ENCODE measurements around the gene TOLLIP.
A peak's percentile ranks its signal among the peaks of the same experiment; 100 is the strongest.

The TOLLIP gene

GRCh38 chr11:1298695-1299492 is 10.5 kb downstream of the TOLLIP start:
- DNase-seq (ENCODE audit: low read depth in 1 of 2, low spot score in 1 of 2) = peak; percentile 71 to 97
- no peak overlapping the region for H3K4me3 ChIP-seq (replicated peaks; ENCODE audit: insufficient read depth, low read length)
- no peaks in the 10 kb centered on the region for H3K27me3 ChIP-seq (ENCODE audit: insufficient read depth, poor library complexity, severe bottlenecking)
- TF ChIP-seq REST (IDR thresholded peaks at IDR 0.05; ENCODE audit: insufficient replicate concordance, low read depth) = peak; percentile 63
- TF ChIP-seq, protein P1, sequence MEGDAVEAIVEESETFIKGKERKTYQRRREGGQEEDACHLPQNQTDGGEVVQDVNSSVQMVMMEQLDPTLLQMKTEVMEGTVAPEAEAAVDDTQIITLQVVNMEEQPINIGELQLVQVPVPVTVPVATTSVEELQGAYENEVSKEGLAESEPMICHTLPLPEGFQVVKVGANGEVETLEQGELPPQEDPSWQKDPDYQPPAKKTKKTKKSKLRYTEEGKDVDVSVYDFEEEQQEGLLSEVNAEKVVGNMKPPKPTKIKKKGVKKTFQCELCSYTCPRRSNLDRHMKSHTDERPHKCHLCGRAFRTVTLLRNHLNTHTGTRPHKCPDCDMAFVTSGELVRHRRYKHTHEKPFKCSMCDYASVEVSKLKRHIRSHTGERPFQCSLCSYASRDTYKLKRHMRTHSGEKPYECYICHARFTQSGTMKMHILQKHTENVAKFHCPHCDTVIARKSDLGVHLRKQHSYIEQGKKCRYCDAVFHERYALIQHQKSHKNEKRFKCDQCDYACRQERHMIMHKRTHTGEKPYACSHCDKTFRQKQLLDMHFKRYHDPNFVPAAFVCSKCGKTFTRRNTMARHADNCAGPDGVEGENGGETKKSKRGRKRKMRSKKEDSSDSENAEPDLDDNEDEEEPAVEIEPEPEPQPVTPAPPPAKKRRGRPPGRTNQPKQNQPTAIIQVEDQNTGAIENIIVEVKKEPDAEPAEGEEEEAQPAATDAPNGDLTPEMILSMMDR (IDR thresholded peaks at IDR 0.05; ENCODE audit: insufficient read depth, low read length) = no peak
- H3K27ac ChIP-seq (replicated peaks) = no peak overlapping the region

DNA sequence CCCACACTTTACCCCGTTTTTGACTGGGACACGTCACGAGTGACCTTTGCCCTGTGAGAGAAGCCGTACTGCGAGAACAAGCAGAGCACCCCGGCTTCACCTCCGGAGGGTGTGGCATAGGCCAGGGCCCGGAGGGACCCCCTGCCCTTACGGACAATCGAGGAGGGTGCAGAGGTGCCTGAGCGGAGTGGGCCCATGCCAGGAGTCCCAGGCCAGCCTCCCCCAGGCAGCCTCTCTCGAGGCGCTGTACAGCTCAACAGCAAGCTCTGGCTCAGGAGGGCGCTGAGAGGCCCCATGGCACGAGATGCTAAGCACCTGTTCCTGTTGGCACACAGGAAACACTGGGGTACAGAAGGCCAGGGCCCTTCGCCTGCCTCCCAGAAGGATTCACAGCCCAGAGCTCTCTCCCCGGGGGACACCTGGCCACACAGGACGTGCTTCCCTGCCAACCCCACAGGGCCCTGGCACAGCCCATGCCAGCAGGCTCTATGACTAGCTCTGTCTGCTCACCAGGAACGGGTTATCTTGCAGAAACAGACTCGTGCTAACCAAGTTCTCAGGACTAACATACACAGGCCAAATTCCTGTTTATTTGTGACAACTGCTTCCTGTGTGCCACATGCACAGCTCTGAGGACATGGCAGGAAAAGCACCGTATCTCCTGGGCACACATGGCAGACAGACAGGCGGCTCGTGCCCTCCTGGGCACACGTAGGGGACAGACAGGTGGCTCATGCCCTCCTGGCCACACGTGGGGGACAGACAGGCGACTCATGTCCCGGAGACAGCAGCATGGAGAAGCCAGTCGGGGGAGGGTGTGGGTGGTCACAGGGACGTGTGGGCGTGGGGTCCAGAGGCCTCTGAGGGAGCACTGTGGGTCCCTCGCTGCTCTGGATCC is 11.6 kb downstream of the TOLLIP start:
- TF ChIP-seq, protein P1 (IDR thresholded peaks at IDR 0.05; ENCODE audit: insufficient read depth, low read length) = no peak
- no peak for TF ChIP-seq GABPA (IDR thresholded peaks at IDR 0.05; ENCODE audit: low read depth)
- TF ChIP-seq POLR2AphosphoS5 (IDR thresholded peaks at IDR 0.05; ENCODE audit: low read depth) = no peak
- no peak for TF ChIP-seq SPI1 (IDR thresholded peaks at IDR 0.05; ENCODE audit: borderline replicate concordance, low read depth)
- no peak for TF ChIP-seq REST (IDR thresholded peaks at IDR 0.05; ENCODE audit: insufficient replicate concordance, low read depth)
- no peak for DNase-seq (ENCODE audit: low read depth in 1 of 2, low spot score in 1 of 2)
- Histone ChIP-seq H3K4me3 (replicated peaks; ENCODE audit: insufficient read depth, low read length) (no peak overlapping the region), H3K27me3 (ENCODE audit: insufficient read depth, poor library complexity, severe bottlenecking) (no peaks in the 10 kb centered on the region), H3K27ac (replicated peaks) (no peak overlapping the region)

DNA sequence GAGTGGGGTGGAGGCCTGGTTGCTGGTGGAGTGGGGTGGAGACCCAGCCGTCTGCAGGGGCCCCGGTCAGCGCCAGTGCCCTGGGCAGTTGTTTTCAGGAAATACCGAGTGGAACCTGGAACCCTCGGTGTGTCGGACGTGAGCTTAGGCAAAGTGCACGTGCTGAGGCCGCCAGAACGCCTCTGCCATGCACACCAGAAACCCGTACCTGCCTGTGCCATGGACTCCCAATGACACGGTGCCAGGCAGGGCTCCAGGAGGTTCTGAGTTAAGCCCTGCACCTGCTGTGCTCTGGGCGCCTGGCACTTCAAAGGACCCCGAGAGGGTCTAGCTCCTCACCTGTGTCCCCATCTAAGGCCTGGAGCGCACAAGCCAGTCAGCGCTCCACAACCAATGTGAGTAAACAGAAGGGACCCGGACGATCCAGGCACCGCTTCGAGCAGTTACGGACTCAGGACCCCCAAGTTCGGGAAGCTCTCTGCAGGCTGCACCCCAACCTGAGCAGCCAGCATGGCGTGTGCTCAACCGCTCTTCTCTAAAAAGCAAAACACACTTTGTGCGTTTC is 12.3 kb downstream of the TOLLIP start:
- Histone ChIP-seq H3K27ac (replicated peaks) (no peak overlapping the region), H3K27me3 (ENCODE audit: insufficient read depth, poor library complexity, severe bottlenecking) (no peaks in the 10 kb centered on the region), H3K4me3 (replicated peaks; ENCODE audit: insufficient read depth, low read length) (no peak overlapping the region)
- no peak for DNase-seq (ENCODE audit: low read depth in 1 of 2, low spot score in 1 of 2)
- TF ChIP-seq SPI1 (IDR thresholded peaks at IDR 0.05; ENCODE audit: borderline replicate concordance, low read depth) (no peak), POLR2AphosphoS5 (IDR thresholded peaks at IDR 0.05; ENCODE audit: low read depth) (no peak), GABPA (IDR thresholded peaks at IDR 0.05; ENCODE audit: low read depth) (no peak), REST (IDR thresholded peaks at IDR 0.05; ENCODE audit: insufficient replicate concordance, low read depth) (no peak)
- TF ChIP-seq, protein P1 (IDR thresholded peaks at IDR 0.05; ENCODE audit: insufficient read depth, low read length) = no peak
